HG03439 (cell line): ENCODE results near the gene SERPINH1.
A peak's percentile ranks its signal among the peaks of the same experiment; 100 is the strongest.

Experiments used
- ATAC-seq: cut with Tn5 transposase; IDR thresholded peaks from one replicate; pipeline ENCODE4 v1.9.1; 2021; ENCODE audit warnings: mild to moderate bottlenecking, moderate library complexity; ENCODE audit not compliant: unreplicated experiment

Gene SERPINH1

GRCh38 chr11:75562048-75562835, at the start of gene SERPINH1:
TSS of gene SERPINH1 (plus strand) at chr11:75562253. CDS start at chr11:75566350, 4,097 bp downstream.
- peak; percentile 68 for ATAC-seq

GRCh38 chr11:75513250-75513649, 48.8 kb upstream of the SERPINH1 start:
- no peak for ATAC-seq

GRCh38 chr11:75514596-75514995, 47.5 kb upstream of the SERPINH1 start:
- ATAC-seq = no peak

- no peak for ATAC-seq
Measured at GRCh38 chr11:75516140-75516539, 45.9 kb upstream of the SERPINH1 start.

GRCh38 chr11:75516886-75517285, 45.2 kb upstream of the SERPINH1 start:
- ATAC-seq = no peak

GRCh38 chr11:75518204-75518549, 43.9 kb upstream of the SERPINH1 start:
- no peak for ATAC-seq

- no peak for ATAC-seq
Measured at GRCh38 chr11:75518771-75519653, 43.0 kb upstream of the SERPINH1 start.

GRCh38 chr11:75520688-75521087, 41.4 kb upstream of the SERPINH1 start:
- no peak for ATAC-seq

- no peak for ATAC-seq
Measured at GRCh38 chr11:75522286-75523044, 39.6 kb upstream of the SERPINH1 start.

- ATAC-seq = no peak
Measured at GRCh38 chr11:75523189-75523588, 38.9 kb upstream of the SERPINH1 start.

GRCh38 chr11:75523811-75524664, 38.0 kb upstream of the SERPINH1 start:
- ATAC-seq = no peak

GRCh38 chr11:75524665-75525432, 37.2 kb upstream of the SERPINH1 start:
- ATAC-seq = peak; percentile 2

GRCh38 chr11:75525433-75526191, 36.4 kb upstream of the SERPINH1 start, which contains the start of gene GDPD5:
TSS of gene GDPD5 (minus strand) at chr11:75525941. CDS start at chr11:75477735, 48,206 bp downstream.
- ATAC-seq = peak; percentile 66

GRCh38 chr11:75526192-75526541, 35.9 kb upstream of the SERPINH1 start:
- no peak for ATAC-seq

GRCh38 chr11:75527130-75527529, 34.9 kb upstream of the SERPINH1 start:
- ATAC-seq = no peak

- no peak for ATAC-seq
Measured at GRCh38 chr11:75527938-75528735, 33.9 kb upstream of the SERPINH1 start.

GRCh38 chr11:75530577-75530976, 31.5 kb upstream of the SERPINH1 start:
- ATAC-seq = no peak

GRCh38 chr11:75531325-75531724, 30.7 kb upstream of the SERPINH1 start:
- ATAC-seq = no peak
